Measurements from ENCODE around the gene CREB5.

GRCh38 chr7:28748346-28748745 is 336.0 kb downstream of the CREB5 start:
- no peak for TF ChIP-seq POLR2AphosphoS5 (IDR thresholded peaks at IDR 0.05; ENCODE audit: insufficient read depth, low read depth, low read length)
- TF ChIP-seq POLR2A (IDR thresholded peaks at IDR 0.05; ENCODE audit: low read depth, low read length): no peak
- no peak for TF ChIP-seq CTCF (IDR thresholded peaks at IDR 0.05; ENCODE audit: extremely low read depth in 1 of 2, insufficient read depth in 1 of 2, low read depth in 1 of 2, low read length in 2 of 2)
- no peak for TF ChIP-seq EZH2 (IDR thresholded peaks at IDR 0.05; ENCODE audit: borderline replicate concordance, low read depth, low read length, severe bottlenecking)
- TF ChIP-seq MAX (IDR thresholded peaks at IDR 0.05; ENCODE audit: insufficient read depth, insufficient read length): no peak
- TF ChIP-seq JUN (IDR thresholded peaks at IDR 0.05; ENCODE audit: borderline replicate concordance, insufficient read depth, insufficient read length, low read depth): no peak

Measured in endothelial cell of umbilical vein (primary cell).